HepG2 (cell line): ENCODE data around the gene MTRF1. TPM values are rescaled to one million over a fixed set of nuclear protein-coding genes. Genes with fewer than 3 reads are reported as not detected.

Experiments
- DR1 ChIP-seq: sonication (generic); formaldehyde crosslinking; IDR thresholded peaks from 2 replicates; pipeline ENCODE4 v1.8.0; 2021; ENCODE audit warnings: mild to moderate bottlenecking, missing genetic modification reagents, inconsistent platforms
- GPN1 ChIP-seq: sonication (generic); formaldehyde crosslinking; IDR thresholded peaks from 2 replicates; pipeline ENCODE4 v1.5.1; 2020; ENCODE audit warnings: missing genetic modification reagents, borderline replicate concordance
- HNF4A ChIP-seq: sonication (generic); formaldehyde crosslinking; IDR thresholded peaks from 2 replicates; pipeline ENCODE4 v1.4.0; 2020; ENCODE audit warnings: missing genetic modification reagents
- MAFK ChIP-seq, 2 experiments: IDR thresholded peaks in 1 of 2; conservative IDR thresholded peaks in 1 of 2; 2 replicates each; pipeline ENCODE4 v1.6.1; 2011; ENCODE audit warnings: improper control_type of control experiment in 2 of 2, low read length in 2 of 2
- MTF1 ChIP-seq: sonication (generic); formaldehyde crosslinking; IDR thresholded peaks from 2 replicates; pipeline ENCODE4 v1.5.0; 2020; ENCODE audit warnings: missing genetic modification reagents
- NCOA2 ChIP-seq: sonication (generic); formaldehyde crosslinking; IDR thresholded peaks from 2 replicates; pipeline ENCODE4 v1.8.0; 2022; ENCODE audit warnings: inconsistent platforms
- ONECUT2 ChIP-seq: sonication (generic); formaldehyde crosslinking; IDR thresholded peaks from 2 replicates; pipeline ENCODE4 v1.4.0; 2020; ENCODE audit warnings: missing genetic modification reagents
- RNF2 ChIP-seq: fragments of 450-650 bp; conservative IDR thresholded peaks from 2 replicates; pipeline ENCODE4 v1.6.1; 2016; ENCODE audit warnings: low read depth
- SMC3 ChIP-seq: IDR thresholded peaks from 2 replicates; pipeline ENCODE4 v1.6.1; 2011; ENCODE audit warnings: low read length, improper control_type of control experiment
- SOX5 ChIP-seq: IDR thresholded peaks from 2 replicates; pipeline ENCODE4 v1.6.1; 2016; ENCODE audit warnings: borderline replicate concordance
- THAP11 ChIP-seq: IDR thresholded peaks from 2 replicates; pipeline ENCODE4 v1.6.1; 2016; ENCODE audit warnings: missing biosample characterization, missing genetic modification reagents
- ZNF343 ChIP-seq: sonication (generic); formaldehyde crosslinking; IDR thresholded peaks from 2 replicates; pipeline ENCODE4 v1.4.0; 2020; ENCODE audit warnings: mild to moderate bottlenecking, missing genetic modification reagents
- ZNF605 ChIP-seq: sonication (generic); formaldehyde crosslinking; IDR thresholded peaks from 2 replicates; pipeline ENCODE4 v1.8.0; 2022; ENCODE audit warnings: mild to moderate bottlenecking, missing genetic modification reagents
- polyA plus RNA-seq, 8 experiments: library from polyadenylated mRNA; depleted of rRNA in 3 of 8; stranded (reverse) in 7 of 8; unstranded in 1 of 8; fragments of >200 nt; fragmentation: Illumina TruSeq in 4 of 8; extraction: Trizol in 4 of 8; gene quantifications; 2 replicates each; pipeline versions ENCODE4 v1.2.1 to v1.2.3, GENCODE V29; 2011 to 2016; ENCODE audit warnings: low read depth in 4 of 8, missing spikeins in 1 of 8, mixed read lengths in 1 of 8; ENCODE audit not compliant: insufficient read depth in 1 of 8
- total RNA-seq, 5 experiments: library from RNA; depleted of rRNA; stranded (reverse); fragments of >200 nt; fragmentation: Illumina TruSeq; extraction: Trizol; gene quantifications; 2 replicates each; pipeline ENCODE4 v1.2.3, GENCODE V29; 2016; ENCODE audit warnings: low read depth in 1 of 5
- TF ChIP-seq, protein P1 (sequence below): sonication (generic); formaldehyde crosslinking; IDR thresholded peaks from 2 replicates; pipeline ENCODE4 v1.8.0; 2022; ENCODE audit warnings: missing genetic modification reagents, mild to moderate bottlenecking, moderate library complexity, borderline replicate concordance
- TF ChIP-seq, protein P2 (sequence below): IDR thresholded peaks from 2 replicates; pipeline ENCODE4 v1.6.1; 2012; ENCODE audit warnings: low read depth, low read length, improper control_type of control experiment
- TF ChIP-seq, protein P3 (sequence below): sonication (generic); formaldehyde crosslinking; IDR thresholded peaks from 2 replicates; pipeline ENCODE4 v1.8.0; 2022; ENCODE audit warnings: mild to moderate bottlenecking, missing genetic modification reagents, borderline replicate concordance
- TF ChIP-seq, protein P4 (sequence below): sonication (generic); formaldehyde crosslinking; conservative IDR thresholded peaks from 2 replicates; pipeline ENCODE4 v1.4.0; 2020; ENCODE audit warnings: mild to moderate bottlenecking, missing genetic modification reagents, moderate library complexity
- TF ChIP-seq, protein P5 (sequence below): sonication (generic); formaldehyde crosslinking; IDR thresholded peaks from 2 replicates; pipeline ENCODE4 v1.4.0; 2020; ENCODE audit warnings: missing genetic modification reagents

Gene MTRF1
- total and polyA plus RNA-seq, 2 of the 13 experiments (the other 11 are each of a cell fraction or from before 2014, with no cell fraction given): 21.6 to 27.2 TPM

DNA sequence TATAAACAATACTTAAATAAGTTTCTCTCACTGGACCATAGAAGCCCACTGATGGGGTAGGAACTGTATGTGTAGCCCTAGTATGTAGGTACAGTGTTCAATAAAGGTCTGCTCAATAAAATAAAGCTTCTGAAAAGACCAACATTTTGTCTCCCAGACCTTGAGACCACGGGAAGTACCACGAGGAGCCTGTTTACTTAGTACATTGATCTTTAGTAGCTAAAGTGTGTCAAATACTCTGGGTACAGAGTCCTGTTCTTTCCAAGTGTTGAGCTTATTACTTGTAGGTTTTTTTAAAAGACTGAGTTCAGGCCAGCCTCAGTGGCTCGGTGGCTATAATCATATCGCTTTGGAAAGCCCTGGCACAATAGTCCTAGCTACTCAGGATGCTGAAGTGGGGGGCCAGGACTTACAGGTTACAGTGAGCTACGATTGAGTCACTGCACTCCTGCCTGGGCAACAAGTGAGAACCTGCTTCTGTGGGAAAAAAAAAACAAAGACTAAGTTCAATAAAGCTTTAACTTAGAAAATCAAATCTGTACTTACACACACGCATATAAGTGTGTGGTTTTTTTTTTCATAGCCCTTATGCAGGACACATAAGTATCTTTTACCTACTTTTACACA, 3.4 kb downstream of the MTRF1 start (continued):
- TF ChIP-seq, protein P1, sequence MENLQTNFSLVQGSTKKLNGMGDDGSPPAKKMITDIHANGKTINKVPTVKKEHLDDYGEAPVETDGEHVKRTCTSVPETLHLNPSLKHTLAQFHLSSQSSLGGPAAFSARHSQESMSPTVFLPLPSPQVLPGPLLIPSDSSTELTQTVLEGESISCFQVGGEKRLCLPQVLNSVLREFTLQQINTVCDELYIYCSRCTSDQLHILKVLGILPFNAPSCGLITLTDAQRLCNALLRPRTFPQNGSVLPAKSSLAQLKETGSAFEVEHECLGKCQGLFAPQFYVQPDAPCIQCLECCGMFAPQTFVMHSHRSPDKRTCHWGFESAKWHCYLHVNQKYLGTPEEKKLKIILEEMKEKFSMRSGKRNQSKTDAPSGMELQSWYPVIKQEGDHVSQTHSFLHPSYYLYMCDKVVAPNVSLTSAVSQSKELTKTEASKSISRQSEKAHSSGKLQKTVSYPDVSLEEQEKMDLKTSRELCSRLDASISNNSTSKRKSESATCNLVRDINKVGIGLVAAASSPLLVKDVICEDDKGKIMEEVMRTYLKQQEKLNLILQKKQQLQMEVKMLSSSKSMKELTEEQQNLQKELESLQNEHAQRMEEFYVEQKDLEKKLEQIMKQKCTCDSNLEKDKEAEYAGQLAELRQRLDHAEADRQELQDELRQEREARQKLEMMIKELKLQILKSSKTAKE: no peak
- peak; percentile 88 for TF ChIP-seq HNF4A (CRISPR knock-in tag)
- TF ChIP-seq GPN1: no peak
- TF ChIP-seq SOX5 (CRISPR knock-in tag): 0 out of 2 replicates have a peak, but pooled peaks have one; percentile 38
- TF ChIP-seq, protein P2, sequence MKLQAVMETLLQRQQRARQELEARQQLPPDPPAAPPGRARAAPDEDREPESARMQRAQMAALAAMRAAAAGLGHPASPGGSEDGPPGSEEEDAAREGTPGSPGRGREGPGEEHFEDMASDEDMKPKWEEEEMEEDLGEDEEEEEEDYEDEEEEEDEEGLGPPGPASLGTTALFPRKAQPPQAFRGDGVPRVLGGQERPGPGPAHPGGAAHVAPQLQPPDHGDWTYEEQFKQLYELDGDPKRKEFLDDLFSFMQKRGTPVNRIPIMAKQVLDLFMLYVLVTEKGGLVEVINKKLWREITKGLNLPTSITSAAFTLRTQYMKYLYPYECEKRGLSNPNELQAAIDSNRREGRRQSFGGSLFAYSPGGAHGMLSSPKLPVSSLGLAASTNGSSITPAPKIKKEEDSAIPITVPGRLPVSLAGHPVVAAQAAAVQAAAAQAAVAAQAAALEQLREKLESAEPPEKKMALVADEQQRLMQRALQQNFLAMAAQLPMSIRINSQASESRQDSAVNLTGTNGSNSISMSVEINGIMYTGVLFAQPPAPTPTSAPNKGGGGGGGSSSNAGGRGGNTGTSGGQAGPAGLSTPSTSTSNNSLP: peak; percentile 65
- TF ChIP-seq ONECUT2 (CRISPR knock-in tag): peak; percentile 92
- TF ChIP-seq, protein P3, sequence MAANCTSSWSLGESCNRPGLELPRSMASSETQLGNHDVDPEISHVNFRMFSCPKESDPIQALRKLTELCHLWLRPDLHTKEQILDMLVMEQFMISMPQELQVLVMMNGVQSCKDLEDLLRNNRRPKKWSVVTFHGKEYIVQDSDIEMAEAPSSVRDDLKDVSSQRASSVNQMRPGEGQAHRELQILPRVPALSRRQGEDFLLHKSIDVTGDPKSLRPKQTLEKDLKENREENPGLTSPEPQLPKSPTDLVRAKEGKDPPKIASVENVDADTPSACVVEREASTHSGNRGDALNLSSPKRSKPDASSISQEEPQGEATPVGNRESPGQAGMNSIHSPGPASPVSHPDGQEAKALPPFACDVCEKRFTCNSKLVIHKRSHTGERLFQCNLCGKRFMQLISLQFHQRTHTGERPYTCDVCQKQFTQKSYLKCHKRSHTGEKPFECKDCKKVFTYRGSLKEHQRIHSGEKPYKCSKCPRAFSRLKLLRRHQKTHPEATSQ (CRISPR knock-in tag): no peak
- no peak for TF ChIP-seq RNF2
- TF ChIP-seq SMC3: no peak; the same call in 1 of the 2 replicates
- TF ChIP-seq THAP11: peak; percentile 75
- no peak for TF ChIP-seq MTF1 (CRISPR knock-in tag)
- TF ChIP-seq ZNF605 (CRISPR knock-in tag): no peak
- TF ChIP-seq, protein P4, sequence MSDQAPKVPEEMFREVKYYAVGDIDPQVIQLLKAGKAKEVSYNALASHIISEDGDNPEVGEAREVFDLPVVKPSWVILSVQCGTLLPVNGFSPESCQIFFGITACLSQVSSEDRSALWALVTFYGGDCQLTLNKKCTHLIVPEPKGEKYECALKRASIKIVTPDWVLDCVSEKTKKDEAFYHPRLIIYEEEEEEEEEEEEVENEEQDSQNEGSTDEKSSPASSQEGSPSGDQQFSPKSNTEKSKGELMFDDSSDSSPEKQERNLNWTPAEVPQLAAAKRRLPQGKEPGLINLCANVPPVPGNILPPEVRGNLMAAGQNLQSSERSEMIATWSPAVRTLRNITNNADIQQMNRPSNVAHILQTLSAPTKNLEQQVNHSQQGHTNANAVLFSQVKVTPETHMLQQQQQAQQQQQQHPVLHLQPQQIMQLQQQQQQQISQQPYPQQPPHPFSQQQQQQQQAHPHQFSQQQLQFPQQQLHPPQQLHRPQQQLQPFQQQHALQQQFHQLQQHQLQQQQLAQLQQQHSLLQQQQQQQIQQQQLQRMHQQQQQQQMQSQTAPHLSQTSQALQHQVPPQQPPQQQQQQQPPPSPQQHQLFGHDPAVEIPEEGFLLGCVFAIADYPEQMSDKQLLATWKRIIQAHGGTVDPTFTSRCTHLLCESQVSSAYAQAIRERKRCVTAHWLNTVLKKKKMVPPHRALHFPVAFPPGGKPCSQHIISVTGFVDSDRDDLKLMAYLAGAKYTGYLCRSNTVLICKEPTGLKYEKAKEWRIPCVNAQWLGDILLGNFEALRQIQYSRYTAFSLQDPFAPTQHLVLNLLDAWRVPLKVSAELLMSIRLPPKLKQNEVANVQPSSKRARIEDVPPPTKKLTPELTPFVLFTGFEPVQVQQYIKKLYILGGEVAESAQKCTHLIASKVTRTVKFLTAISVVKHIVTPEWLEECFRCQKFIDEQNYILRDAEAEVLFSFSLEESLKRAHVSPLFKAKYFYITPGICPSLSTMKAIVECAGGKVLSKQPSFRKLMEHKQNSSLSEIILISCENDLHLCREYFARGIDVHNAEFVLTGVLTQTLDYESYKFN (CRISPR knock-in tag): peak; percentile 94
- no peak for TF ChIP-seq ZNF343 (CRISPR knock-in tag)
- TF ChIP-seq, protein P5, sequence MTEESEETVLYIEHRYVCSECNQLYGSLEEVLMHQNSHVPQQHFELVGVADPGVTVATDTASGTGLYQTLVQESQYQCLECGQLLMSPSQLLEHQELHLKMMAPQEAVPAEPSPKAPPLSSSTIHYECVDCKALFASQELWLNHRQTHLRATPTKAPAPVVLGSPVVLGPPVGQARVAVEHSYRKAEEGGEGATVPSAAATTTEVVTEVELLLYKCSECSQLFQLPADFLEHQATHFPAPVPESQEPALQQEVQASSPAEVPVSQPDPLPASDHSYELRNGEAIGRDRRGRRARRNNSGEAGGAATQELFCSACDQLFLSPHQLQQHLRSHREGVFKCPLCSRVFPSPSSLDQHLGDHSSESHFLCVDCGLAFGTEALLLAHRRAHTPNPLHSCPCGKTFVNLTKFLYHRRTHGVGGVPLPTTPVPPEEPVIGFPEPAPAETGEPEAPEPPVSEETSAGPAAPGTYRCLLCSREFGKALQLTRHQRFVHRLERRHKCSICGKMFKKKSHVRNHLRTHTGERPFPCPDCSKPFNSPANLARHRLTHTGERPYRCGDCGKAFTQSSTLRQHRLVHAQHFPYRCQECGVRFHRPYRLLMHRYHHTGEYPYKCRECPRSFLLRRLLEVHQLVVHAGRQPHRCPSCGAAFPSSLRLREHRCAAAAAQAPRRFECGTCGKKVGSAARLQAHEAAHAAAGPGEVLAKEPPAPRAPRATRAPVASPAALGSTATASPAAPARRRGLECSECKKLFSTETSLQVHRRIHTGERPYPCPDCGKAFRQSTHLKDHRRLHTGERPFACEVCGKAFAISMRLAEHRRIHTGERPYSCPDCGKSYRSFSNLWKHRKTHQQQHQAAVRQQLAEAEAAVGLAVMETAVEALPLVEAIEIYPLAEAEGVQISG: no peak
- no peak for TF ChIP-seq DR1 (CRISPR knock-in tag)
- peak; percentile 74; the same call in 1 of the 2 replicates for TF ChIP-seq NCOA2 (CRISPR knock-in tag)
- TF ChIP-seq MAFK (conservative IDR thresholded peaks at IDR 0.05 in 1 of 2, IDR thresholded peaks at IDR 0.05 in 1 of 2; ENCODE audit: low read length in 2 of 2): no peak
- TF ChIP-seq, all 625 proteins: peak for 82
